Measurements from ENCODE around the gene ALCAM. TPM values are rescaled to one million over a fixed set of nuclear protein-coding genes. Genes with fewer than 3 reads are reported as not detected.
"Not testable (repeated sequence)": the region's sequence is repeated elsewhere in the genome, so short reads cannot be mapped to it uniquely, and the experiment has no call there.

Gene ALCAM
- polyA plus RNA-seq, 4 donors, result 9.2 to 27.9 (median 12.5) TPM

DNA sequence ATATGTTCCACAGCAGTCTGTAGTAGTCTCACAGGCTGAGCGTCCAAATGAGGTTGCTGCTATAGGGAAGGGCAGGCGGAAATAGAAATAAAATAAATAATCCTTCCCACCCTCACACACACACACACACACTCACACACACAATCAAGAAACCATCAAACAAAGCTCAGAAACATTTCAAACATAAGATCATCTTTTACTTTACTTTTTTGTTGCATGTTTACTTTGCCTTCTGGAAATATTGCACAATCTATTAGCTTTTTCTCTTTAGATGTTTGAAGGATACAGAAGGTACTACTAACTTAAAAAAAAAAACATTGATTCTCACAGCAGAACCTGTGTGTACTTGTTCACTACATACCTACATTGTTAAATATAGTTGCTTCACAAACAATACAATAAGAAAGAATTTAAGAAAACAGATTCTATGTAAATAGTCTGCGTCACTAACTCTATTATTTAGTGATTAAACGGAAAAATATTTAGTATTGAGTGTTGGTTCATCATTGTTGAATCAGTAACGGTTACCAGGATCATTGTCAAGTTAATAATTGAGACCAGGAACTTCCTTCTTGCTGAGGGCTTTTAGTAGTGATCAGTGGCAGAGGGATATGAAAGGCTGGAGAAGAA, 20.5 kb downstream of the ALCAM start:
- DNase-seq, result no peak

DNA sequence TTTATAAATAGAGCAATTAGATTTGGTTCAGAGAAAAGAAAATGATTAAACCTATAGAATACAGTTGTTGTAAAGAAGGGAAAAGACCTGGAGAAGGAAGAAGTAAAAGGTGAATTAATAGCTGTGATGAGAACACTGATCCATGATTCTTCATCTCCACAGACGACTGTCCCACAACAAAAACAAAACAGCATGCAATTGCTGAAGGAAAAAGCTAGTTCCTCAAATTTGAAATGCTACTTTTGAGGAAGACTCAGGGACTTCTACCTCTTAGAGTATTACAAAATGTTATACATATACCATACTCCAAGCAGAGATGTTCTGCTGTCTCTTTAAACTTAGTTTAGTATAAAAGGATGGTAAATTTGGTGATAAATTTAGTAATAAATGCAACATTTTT, 21.5 kb downstream of the ALCAM start:
- Histone ChIP-seq H3K27ac (ENCODE audit: low read depth in 1 of 3, low read length in 2 of 3) (no peak overlapping the region), H3K4me1 (ENCODE audit: control insufficient read depth in 3 of 3, insufficient read depth in 2 of 3, low read depth in 1 of 3, low read length in 2 of 3) (no peaks in the 10 kb centered on the region), H3K36me3 (ENCODE audit: control insufficient read depth in 3 of 3, insufficient read depth in 2 of 3, low read depth in 1 of 3, low read length in 3 of 3) (no peaks in the 10 kb centered on the region), H3K4me3 (ENCODE audit: low read depth in 1 of 3, low read length in 3 of 3) (no peak overlapping the region), H3K27me3 (ENCODE audit: control insufficient read depth in 3 of 3, insufficient read depth in 3 of 3, low read length in 3 of 3) (no peaks in the 10 kb centered on the region), H3K9me3 (ENCODE audit: control insufficient read depth in 2 of 2, insufficient read depth in 1 of 2, low read depth in 1 of 2, low read length in 1 of 2) (no peaks in the 10 kb centered on the region)
- no peak for FAIRE-seq
- 44 to 75% (median 69%) methylated on average over 1 of the region's 1 CpG for WGBS, 3 donors
- DNase-seq, result no peak

More for the DNA sequence above, 20.5 kb downstream of the ALCAM start:
- H3K36me3 ChIP-seq (ENCODE audit: control insufficient read depth in 3 of 3, insufficient read depth in 2 of 3, low read depth in 1 of 3, low read length in 3 of 3), result no peaks in the 10 kb centered on the region
- WGBS, 3 donors, result 73 to 76% (median 74%) methylated on average over 5 of the region's 5 CpGs
- no peak overlapping the region for H3K27ac ChIP-seq (ENCODE audit: low read depth in 1 of 3, low read length in 2 of 3)
- no peaks in the 10 kb centered on the region for H3K4me1 ChIP-seq (ENCODE audit: control insufficient read depth in 3 of 3, insufficient read depth in 2 of 3, low read depth in 1 of 3, low read length in 2 of 3)
- no peak for FAIRE-seq
- no peaks in the 10 kb centered on the region for H3K27me3 ChIP-seq (ENCODE audit: control insufficient read depth in 3 of 3, insufficient read depth in 3 of 3, low read length in 3 of 3)
- H3K9me3 ChIP-seq (ENCODE audit: control insufficient read depth in 2 of 2, insufficient read depth in 1 of 2, low read depth in 1 of 2, low read length in 1 of 2), result no peaks in the 10 kb centered on the region
- no peak overlapping the region for H3K4me3 ChIP-seq (ENCODE audit: low read depth in 1 of 3, low read length in 3 of 3)

DNA sequence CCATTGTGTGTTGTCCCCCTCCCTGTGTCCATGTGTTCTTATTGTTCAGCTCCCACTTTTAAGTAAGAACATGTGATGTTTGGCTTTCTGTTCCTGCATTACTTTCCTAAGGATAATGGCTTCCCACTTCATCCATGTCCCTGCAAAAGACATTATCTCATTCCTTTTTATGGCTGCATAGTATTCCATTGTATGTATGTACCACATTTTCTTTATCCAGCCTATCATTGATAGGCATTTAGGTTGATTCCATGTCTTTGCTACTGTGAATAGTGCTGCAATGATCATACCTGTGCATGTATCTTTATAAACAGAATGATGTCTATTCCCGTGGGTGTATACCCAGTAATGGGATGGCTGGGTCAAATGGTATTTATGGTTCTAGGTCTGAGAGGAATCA, 23.1 kb downstream of the ALCAM start:
- H3K4me1 ChIP-seq (ENCODE audit: control insufficient read depth in 3 of 3, insufficient read depth in 2 of 3, low read depth in 1 of 3, low read length in 2 of 3); H3K27ac ChIP-seq (ENCODE audit: low read depth in 1 of 3, low read length in 2 of 3); FAIRE-seq; H3K4me3 ChIP-seq (ENCODE audit: low read depth in 1 of 3, low read length in 3 of 3); H3K9me3 ChIP-seq (ENCODE audit: control insufficient read depth in 2 of 2, insufficient read depth in 1 of 2, low read depth in 1 of 2, low read length in 1 of 2); H3K27me3 ChIP-seq (ENCODE audit: control insufficient read depth in 3 of 3, insufficient read depth in 3 of 3, low read length in 3 of 3); H3K36me3 ChIP-seq (ENCODE audit: control insufficient read depth in 3 of 3, insufficient read depth in 2 of 3, low read depth in 1 of 3, low read length in 3 of 3); DNase-seq: not testable (repeated sequence)
- WGBS, 3 donors, result 97 to 100% (median 98%) methylated on average over 1 of the region's 1 CpG

DNA sequence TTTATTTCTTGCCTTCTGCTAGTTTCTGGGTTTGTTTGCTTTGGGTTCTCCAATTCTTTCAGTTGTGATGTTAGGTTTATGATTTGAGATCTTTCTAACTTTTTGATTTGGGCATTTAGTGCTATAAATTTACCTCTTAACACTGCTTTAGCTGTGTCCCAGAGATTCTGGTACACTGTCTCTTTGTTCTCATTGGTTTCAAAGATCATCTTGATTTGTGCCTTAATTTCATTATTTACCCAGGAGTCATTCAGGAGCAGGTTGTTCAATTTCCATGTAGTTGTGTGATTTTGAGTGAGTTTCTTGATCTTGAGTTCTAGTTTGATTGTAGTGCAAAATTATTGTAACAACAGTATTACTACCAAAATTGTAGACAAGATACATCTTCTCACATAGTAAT, 25.9 kb downstream of the ALCAM start:
- H3K4me1 ChIP-seq (ENCODE audit: control insufficient read depth in 3 of 3, insufficient read depth in 2 of 3, low read depth in 1 of 3, low read length in 2 of 3); H3K4me3 ChIP-seq (ENCODE audit: low read depth in 1 of 3, low read length in 3 of 3); H3K27ac ChIP-seq (ENCODE audit: low read depth in 1 of 3, low read length in 2 of 3); H3K36me3 ChIP-seq (ENCODE audit: control insufficient read depth in 3 of 3, insufficient read depth in 2 of 3, low read depth in 1 of 3, low read length in 3 of 3); DNase-seq; FAIRE-seq; H3K27me3 ChIP-seq (ENCODE audit: control insufficient read depth in 3 of 3, insufficient read depth in 3 of 3, low read length in 3 of 3); H3K9me3 ChIP-seq (ENCODE audit: control insufficient read depth in 2 of 2, insufficient read depth in 1 of 2, low read depth in 1 of 2, low read length in 1 of 2): not testable (repeated sequence)

DNA sequence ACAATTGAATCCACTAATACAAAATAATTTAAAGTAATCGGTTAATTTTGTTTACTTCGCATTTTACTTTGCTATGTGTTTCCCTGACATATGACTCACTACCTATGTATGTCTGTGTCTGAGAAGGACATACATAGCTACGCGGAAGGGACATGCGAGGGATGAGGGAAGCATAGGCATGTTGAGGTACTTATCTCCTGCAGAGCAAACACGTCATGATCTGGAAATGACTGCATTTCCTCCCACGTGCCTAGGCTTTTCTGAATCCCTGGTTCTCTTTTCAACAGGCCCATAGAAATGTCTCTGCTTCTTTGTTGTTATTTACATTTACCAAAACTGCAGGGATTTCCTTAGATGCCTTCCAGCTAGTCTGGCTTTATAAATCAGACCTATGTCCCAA, 27.5 kb downstream of the ALCAM start:
- Histone ChIP-seq H3K27ac (ENCODE audit: low read depth in 1 of 3, low read length in 2 of 3) (no peak overlapping the region), H3K9me3 (ENCODE audit: control insufficient read depth in 2 of 2, insufficient read depth in 1 of 2, low read depth in 1 of 2, low read length in 1 of 2) (no peaks in the 10 kb centered on the region), H3K4me1 (ENCODE audit: control insufficient read depth in 3 of 3, insufficient read depth in 2 of 3, low read depth in 1 of 3, low read length in 2 of 3) (no peaks in the 10 kb centered on the region), H3K36me3 (ENCODE audit: control insufficient read depth in 3 of 3, insufficient read depth in 2 of 3, low read depth in 1 of 3, low read length in 3 of 3) (no peaks in the 10 kb centered on the region), H3K4me3 (ENCODE audit: low read depth in 1 of 3, low read length in 3 of 3) (no peak overlapping the region), H3K27me3 (ENCODE audit: control insufficient read depth in 3 of 3, insufficient read depth in 3 of 3, low read length in 3 of 3) (no peaks in the 10 kb centered on the region)
- WGBS, 3 donors, result 87 to 95% (median 94%) methylated on average over 7 of the region's 7 CpGs
- FAIRE-seq, result no peak
- DNase-seq, result no peak

DNA sequence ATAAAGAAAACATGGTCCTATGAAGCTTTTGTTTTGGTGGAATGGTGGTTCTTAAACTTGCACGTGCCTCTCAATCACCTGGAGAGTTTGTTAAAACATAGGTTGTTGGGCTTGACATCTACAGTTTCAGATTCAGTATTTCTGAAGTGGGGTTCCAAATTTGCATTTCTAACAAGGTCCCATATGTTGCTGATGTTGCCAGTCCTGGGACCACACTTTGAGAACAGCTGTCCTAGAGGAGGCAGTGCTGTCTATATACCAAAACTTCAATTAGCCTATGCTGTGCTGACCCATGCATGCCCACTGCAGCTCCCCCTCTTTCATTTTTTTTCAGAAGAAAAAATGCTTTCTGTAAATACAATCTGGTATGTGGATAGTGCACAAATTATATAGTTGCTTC, 31.3 kb downstream of the ALCAM start:
- Histone ChIP-seq H3K27ac (ENCODE audit: low read depth in 1 of 3, low read length in 2 of 3) (no peak overlapping the region), H3K27me3 (ENCODE audit: control insufficient read depth in 3 of 3, insufficient read depth in 3 of 3, low read length in 3 of 3) (no peaks in the 10 kb centered on the region), H3K4me1 (ENCODE audit: control insufficient read depth in 3 of 3, insufficient read depth in 2 of 3, low read depth in 1 of 3, low read length in 2 of 3) (no peaks in the 10 kb centered on the region), H3K9me3 (ENCODE audit: control insufficient read depth in 2 of 2, insufficient read depth in 1 of 2, low read depth in 1 of 2, low read length in 1 of 2) (peaks cover 0 to 9% of the 10 kb centered on the region in 2 donors), H3K36me3 (ENCODE audit: control insufficient read depth in 3 of 3, insufficient read depth in 2 of 3, low read depth in 1 of 3, low read length in 3 of 3) (peaks cover 0 to 4% (median 0%) of the 10 kb centered on the region in 3 donors), H3K4me3 (ENCODE audit: low read depth in 1 of 3, low read length in 3 of 3) (no peak overlapping the region)
- 75 to 100% (median 86%) methylated on average over 1 of the region's 1 CpG for WGBS, 3 donors
- no peak for DNase-seq
- no peak for FAIRE-seq

DNA sequence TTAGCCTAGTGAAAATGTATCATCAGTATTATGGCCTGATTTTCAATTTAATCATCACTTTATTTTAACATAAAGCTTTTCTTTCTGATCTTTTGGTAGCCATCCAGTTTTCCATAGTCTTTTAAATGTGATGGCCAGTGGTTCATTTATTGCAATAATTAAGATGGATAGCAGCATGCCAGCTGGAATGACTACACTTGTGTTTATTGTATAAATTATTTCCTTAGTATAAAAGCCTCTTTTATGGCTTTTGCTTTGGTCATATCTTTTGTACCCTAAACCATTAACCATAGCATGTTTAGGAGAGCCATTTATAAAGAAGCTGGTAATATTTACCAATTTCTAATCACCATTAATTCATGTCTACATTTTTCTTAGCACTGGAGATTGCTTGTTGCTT, 31.7 kb downstream of the ALCAM start:
- H3K27ac ChIP-seq (ENCODE audit: low read depth in 1 of 3, low read length in 2 of 3), result no peak overlapping the region
- FAIRE-seq, result no peak
- DNase-seq, result no peak

DNA sequence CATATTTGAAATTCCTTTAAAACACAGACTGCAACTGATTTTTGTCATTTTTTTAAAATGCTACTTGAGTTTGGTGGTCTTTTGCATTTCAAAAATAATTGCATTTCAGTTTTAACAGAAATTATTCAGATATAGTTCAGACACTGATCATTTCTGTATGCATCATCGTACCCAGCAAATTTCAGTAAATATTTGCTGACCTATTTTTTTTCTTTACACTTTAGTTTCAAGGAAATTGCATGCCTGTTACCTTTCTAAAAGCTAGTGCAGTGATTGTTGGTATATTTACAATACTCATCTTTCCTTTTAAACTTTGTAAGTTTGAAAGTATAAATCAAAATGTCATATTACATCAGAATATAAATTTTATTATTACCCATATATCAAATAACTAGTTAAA, 32.4 kb downstream of the ALCAM start:
- DNase-seq, result no peak
- H3K36me3 ChIP-seq (ENCODE audit: control insufficient read depth in 3 of 3, insufficient read depth in 2 of 3, low read depth in 1 of 3, low read length in 3 of 3), result peaks cover 0 to 4% (median 0%) of the 10 kb centered on the region in 3 donors
- peaks cover 0 to 13% of the 10 kb centered on the region in 2 donors for H3K9me3 ChIP-seq (ENCODE audit: control insufficient read depth in 2 of 2, insufficient read depth in 1 of 2, low read depth in 1 of 2, low read length in 1 of 2)
- WGBS, 3 donors, result 75 to 91% (median 83%) methylated on average over 1 of the region's 1 CpG
- H3K27me3 ChIP-seq (ENCODE audit: control insufficient read depth in 3 of 3, insufficient read depth in 3 of 3, low read length in 3 of 3), result no peaks in the 10 kb centered on the region
- no peaks in the 10 kb centered on the region for H3K4me1 ChIP-seq (ENCODE audit: control insufficient read depth in 3 of 3, insufficient read depth in 2 of 3, low read depth in 1 of 3, low read length in 2 of 3)
- no peak for FAIRE-seq
- H3K4me3 ChIP-seq (ENCODE audit: low read depth in 1 of 3, low read length in 3 of 3), result no peak overlapping the region
- no peak overlapping the region for H3K27ac ChIP-seq (ENCODE audit: low read depth in 1 of 3, low read length in 2 of 3)

More for the DNA sequence above, 31.7 kb downstream of the ALCAM start:
- H3K36me3 ChIP-seq (ENCODE audit: control insufficient read depth in 3 of 3, insufficient read depth in 2 of 3, low read depth in 1 of 3, low read length in 3 of 3), result peaks cover 0 to 4% (median 0%) of the 10 kb centered on the region in 3 donors
- no peak overlapping the region for H3K4me3 ChIP-seq (ENCODE audit: low read depth in 1 of 3, low read length in 3 of 3)
- H3K9me3 ChIP-seq (ENCODE audit: control insufficient read depth in 2 of 2, insufficient read depth in 1 of 2, low read depth in 1 of 2, low read length in 1 of 2), result peaks cover 0 to 13% of the 10 kb centered on the region in 2 donors
- H3K27me3 ChIP-seq (ENCODE audit: control insufficient read depth in 3 of 3, insufficient read depth in 3 of 3, low read length in 3 of 3), result no peaks in the 10 kb centered on the region
- no peaks in the 10 kb centered on the region for H3K4me1 ChIP-seq (ENCODE audit: control insufficient read depth in 3 of 3, insufficient read depth in 2 of 3, low read depth in 1 of 3, low read length in 2 of 3)

DNA sequence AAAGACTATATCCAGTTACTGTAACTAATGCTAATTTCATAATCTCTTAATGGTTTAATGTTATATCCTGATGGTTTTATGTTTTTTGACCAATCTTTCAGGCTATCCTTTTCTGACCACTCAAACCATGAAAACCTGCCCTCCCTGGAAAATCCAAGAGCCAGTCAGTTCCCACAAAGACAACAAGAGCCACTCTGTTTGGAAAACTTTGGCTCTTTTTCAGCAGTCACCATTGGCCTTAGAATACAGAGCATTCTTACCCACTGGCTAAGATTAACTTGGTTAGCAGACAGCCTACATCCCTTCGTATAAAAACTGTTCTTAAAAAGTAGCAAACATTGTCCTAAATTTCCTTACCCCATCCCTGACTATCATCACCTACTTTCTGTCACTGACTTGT, 32.9 kb downstream of the ALCAM start:
- Histone ChIP-seq H3K9me3 (ENCODE audit: control insufficient read depth in 2 of 2, insufficient read depth in 1 of 2, low read depth in 1 of 2, low read length in 1 of 2) (peaks cover 0 to 13% of the 10 kb centered on the region in 2 donors), H3K36me3 (ENCODE audit: control insufficient read depth in 3 of 3, insufficient read depth in 2 of 3, low read depth in 1 of 3, low read length in 3 of 3) (peaks cover 0 to 4% (median 0%) of the 10 kb centered on the region in 3 donors), H3K27me3 (ENCODE audit: control insufficient read depth in 3 of 3, insufficient read depth in 3 of 3, low read length in 3 of 3) (no peaks in the 10 kb centered on the region), H3K4me3 (ENCODE audit: low read depth in 1 of 3, low read length in 3 of 3) (no peak overlapping the region), H3K4me1 (ENCODE audit: control insufficient read depth in 3 of 3, insufficient read depth in 2 of 3, low read depth in 1 of 3, low read length in 2 of 3) (no peaks in the 10 kb centered on the region), H3K27ac (ENCODE audit: low read depth in 1 of 3, low read length in 2 of 3) (no peak overlapping the region)
- DNase-seq (no peak), FAIRE-seq (no peak)
- 82 to 89% (median 83%) methylated on average over 1 of the region's 1 CpG for WGBS, 3 donors

All from small intestine (tissue), 7 donors.